DOHH2 (cell line): ENCODE data around the gene ZBTB4.

Source experiments
- CTCF ChIP-seq: fragments of 200-600 bp; sonication (generic); IDR thresholded peaks from one replicate; pipeline ENCODE4 v1.5.1; 2014; ENCODE audit warnings: antibody characterized with exemption, mild to moderate bottlenecking, low read depth, low read length; ENCODE audit not compliant: poor library complexity, severe bottlenecking
- EZH2phosphoT487 ChIP-seq: fragments of 200-600 bp; sonication (generic); IDR thresholded peaks from 2 replicates; pipeline ENCODE4 v1.6.1; 2017; ENCODE audit warnings: borderline replicate concordance, mild to moderate bottlenecking, antibody characterized with exemption, low read length, moderate library complexity, mixed read lengths

- TF ChIP-seq CTCF = no peak
- no peak for TF ChIP-seq EZH2phosphoT487
Measured at GRCh38 chr17:7426896-7427489, 52.4 kb downstream of the ZBTB4 start.
